NCI-H1417 treated with DMSO at 0.1 percent for 48 hours (cell line): Measurements from ENCODE around the gene CNTNAP2.

Source experiments
- DNase-seq: peaks from one replicate; lab custom pipeline; 2025; lab: John Stamatoyannopoulos, UW

The CNTNAP2 gene

GRCh38 chr7:146683439-146683838, 566.8 kb downstream of the CNTNAP2 start:
- no peak for DNase-seq

- no peak for DNase-seq
Observed at GRCh38 chr7:146690987-146691386, 574.4 kb downstream of the CNTNAP2 start.

DNA sequence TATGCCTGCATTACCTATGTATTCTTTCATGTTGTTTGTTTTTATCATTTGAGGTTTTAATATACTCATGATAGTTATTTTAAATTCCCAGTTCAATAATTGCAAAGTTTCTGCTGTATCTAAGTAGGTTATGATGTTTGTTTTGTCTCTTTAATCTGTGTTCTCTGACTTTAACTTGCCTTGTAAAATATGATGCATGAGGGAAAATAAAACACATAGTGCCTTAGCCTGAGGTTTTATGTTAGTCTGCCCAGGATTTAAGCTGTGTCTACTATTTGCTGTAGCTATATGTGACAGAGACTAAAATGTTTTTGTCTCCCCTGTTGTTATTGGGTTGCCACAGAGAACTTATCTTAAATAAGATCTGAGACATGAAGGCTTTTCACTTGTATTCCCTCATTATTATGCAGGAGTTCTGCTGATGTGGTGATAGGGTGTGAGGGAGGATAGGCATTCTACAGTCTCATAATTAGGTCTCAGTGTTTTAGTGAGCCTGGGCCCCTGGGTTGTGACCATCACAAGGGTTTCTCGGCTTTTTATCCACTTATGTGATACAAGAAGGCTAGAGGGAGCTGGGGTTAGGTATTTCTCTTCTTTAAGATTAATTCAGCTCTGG, 582.5 kb downstream of the CNTNAP2 start:
- DNase-seq: no peak

DNA sequence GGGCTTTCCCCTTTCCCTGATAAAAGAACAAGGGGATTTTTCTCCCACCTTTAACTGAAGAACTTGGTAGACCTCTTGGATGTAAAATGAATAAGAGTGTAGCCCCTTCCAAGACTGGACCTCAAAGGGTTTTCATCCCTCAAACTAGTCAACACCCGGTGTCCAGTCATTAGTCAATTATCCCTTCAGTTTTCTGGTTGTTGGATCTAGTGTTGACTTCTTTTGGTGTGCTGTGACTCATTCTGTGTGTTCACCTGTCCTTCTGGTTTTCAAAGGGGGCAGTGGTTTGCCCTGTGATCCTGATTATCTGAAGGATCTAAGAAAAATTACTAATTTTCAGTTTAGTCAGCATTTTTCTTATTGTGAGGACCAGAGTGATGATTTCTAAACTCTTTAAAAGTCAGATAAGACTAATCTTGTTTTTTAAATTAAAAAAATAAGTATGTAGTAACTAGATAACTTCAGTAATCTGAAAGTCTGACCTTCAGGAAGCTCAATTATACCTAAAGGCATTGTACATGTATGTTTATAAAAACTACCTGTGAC, 583.5 kb downstream of the CNTNAP2 start:
- no peak for DNase-seq

DNA sequence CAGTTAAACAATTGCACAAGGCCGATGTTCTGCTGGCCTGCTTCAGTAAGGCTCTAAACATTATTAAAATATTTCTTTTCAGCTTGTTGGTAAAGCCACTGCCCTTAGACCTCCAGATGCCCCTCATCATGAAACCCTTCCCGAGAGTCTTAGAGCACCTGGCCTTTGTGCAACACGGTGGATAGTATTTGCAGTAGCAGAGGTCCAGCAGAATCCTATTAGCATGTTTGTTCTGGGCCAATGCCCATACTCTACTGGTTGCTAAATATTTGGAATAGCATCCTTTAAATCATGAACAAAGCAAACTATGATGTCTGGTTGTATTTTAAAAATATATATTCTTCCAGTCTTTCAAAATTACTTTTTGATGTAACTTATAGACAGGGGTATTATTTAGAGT, 584.6 kb downstream of the CNTNAP2 start:
- no peak for DNase-seq

DNA sequence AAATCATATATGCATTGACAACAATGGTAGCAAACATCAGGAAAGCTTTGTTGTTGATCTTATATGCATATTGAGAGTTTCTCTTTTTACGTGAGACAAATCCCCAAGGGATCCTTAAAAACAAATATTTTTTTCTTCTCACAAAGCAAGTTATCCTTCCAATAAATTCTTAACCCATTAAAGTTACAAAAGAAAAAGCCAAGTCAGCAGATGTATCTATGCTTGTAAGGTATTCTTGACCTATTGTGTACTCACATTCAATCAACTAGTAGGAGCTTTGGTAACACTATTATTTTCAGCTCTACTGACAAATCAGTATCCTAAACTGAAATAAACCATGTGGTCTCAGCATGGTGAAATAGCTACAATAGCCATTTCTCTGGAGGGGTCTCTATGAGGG, 586.3 kb downstream of the CNTNAP2 start:
- no peak for DNase-seq

DNA sequence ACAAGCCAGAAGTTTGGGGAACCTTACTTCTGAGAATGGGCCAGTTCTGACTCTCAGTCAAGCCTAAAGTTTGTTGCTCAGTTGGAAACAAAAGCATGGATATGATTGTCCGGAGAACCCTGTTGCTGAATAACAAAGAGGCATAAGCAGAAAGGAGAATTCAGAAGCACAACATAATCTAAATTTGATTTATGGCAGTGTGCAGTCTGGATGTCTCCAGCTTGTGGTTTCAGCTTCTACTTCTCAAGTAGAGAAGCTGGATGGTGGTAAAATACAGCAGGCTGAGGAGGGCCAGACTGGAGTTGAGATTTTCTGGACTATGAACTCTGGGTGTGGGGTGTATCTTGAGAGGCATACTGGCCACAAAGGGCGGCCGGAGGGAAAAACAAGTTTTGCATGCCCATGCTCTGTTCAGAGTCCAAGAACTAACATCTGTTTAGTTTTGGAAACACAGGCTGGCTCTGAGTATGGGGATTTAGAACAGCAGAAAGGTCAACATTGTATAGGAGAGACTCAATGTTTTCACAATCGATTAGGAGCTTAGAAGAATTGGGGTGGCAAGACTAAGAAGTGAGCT, 592.9 kb downstream of the CNTNAP2 start:
- DNase-seq: no peak

DNA sequence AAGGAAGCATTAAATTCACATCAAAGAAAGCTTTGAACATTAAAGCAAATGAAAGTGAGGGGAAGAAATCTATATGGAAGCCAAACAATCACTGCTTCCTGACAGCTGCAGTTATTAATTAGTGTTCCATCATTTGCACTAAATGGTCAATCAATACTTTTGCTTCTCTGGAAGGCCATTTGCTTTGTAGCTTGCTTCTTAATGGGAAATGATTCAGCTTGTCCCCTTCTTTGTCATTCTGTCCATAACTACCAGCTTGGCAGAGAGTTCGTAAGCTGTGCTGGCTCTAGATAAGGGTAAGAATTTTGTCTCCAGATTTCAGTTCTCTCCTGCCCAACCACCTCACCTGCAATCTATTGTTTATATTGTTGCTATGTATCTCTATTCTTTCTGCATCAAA, 596.6 kb downstream of the CNTNAP2 start:
- no peak for DNase-seq

- DNase-seq: no peak
Observed at GRCh38 chr7:146713934-146714333, 597.3 kb downstream of the CNTNAP2 start.

GRCh38 chr7:146720195-146720594, 603.6 kb downstream of the CNTNAP2 start:
- DNase-seq: no peak

DNA sequence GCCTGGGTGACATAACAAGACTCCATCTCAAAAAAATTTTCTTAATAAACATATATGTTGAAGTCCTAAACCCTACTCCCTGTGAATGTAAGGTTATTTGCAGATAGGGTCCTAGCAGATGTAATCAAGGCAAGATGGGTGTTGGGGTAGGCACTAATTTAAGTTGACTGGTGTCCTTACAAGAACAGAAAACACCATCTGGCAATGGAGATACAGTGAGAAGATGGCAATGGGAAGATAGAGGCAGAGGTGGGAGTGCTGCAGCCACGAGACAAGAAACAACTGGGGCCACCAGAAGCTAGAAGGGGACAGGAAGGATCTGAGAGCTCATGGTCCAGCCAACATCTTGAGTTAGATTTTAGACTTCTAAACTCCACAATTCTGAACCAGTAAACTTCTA, 606.4 kb downstream of the CNTNAP2 start:
- DNase-seq: no peak

DNA sequence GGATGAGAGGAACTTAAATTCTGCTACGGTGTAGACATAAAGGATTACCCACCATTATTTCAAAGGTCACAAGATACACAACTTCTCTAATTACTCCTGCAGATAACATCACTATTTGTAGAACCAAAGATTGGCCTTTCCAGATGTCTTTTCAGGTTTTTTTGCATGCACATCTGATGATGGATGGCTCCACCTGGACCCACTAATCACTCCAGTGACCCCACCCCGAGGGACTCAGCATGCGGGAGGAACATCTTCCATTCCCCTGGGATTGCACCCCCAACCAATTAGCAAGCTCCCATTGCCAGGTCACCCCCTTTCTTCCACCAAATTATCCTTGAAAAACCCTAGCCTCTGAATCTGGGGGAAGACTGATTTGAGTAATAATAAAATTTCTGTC, 608.9 kb downstream of the CNTNAP2 start:
- DNase-seq: no peak

GRCh38 chr7:146728141-146728540, 611.5 kb downstream of the CNTNAP2 start:
- no peak for DNase-seq

DNA sequence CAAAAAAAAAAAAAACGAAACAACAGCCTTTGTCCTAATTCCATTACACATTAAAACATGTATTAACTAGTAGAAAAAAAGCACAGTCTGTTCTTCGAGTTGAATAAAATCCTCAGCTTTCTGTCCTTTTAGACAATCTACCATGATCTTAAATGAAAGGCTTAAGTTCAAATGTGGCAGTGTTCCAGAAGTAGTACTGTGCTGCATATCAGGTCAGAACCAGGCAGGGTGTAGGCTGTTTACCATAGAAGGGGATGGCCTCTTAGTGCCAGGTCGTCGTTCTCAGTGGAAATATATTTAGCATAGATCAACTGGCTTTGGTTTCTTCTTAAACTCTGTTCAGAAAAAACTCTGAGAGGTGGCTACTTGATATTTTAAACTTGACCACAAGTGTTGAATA, 612.0 kb downstream of the CNTNAP2 start:
- DNase-seq: no peak

DNA sequence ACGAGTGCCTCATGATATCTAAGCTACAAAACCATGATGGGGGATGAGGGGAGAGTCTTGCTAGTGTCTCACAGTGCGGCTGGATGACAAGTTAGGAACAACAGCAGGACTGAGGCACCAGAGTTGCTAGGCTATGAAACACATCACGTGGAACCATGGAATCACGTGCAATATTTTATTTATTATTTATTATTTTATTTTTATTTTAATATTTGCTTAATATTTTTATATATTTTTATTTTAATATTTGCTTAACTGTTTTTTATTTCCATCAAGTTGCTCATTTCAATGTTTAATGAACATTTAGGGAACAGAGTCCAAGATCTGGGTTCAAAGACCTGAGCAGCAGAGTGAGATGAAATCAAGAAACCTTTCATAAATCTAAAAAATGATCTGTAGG, 614.6 kb downstream of the CNTNAP2 start:
- no peak for DNase-seq

DNA sequence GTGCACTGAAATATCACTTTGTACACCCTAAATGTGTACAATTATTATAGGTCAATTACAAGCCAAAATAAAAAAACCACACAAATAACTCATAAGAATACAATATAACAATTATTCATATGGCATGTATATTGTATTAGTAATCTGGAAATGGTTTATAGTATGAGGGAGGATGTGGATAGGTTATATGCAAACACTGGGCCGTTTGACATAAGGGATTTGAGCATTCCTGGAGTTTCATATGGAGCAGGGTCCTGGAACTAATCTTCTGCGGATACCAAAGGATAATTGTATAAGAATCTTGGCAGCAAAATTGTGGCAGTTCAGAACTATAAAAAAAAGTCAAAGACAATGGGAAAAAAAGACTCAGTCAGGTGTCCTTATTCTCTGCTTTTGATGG, 619.4 kb downstream of the CNTNAP2 start:
- no peak for DNase-seq

DNA sequence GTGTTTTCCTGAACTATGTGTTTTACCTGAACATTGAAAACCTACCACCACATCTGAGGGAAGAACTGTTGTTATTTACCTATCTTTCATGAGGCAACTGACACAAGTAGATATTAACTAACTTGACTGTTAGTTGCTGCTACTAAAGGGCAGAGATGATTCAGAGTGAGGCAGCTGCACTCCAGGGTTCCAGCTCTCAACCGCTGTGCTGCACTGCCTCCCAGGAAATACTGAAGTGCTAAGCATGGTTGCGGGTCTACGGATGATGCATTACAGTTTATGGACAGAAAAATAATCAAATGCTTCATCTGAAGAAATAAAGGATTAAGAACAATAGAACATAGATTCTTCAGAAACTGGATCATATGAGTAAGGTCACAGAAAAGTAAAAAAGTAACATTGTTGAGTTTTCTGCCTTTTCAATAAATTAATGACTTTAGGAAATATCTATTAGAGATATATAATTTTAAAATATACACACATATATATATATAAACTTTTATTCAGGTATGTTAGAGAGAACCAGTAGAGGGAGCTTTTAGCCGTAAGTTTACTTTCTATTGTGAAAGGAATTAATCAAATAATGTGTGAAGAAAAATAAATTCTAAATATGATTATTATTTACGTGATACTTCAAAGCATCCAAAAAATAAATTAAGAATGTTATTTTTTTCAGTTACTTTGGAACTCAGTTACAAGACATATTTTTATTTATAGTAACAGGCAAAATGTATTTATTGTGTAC, 620.0 kb downstream of the CNTNAP2 start:
- no peak for DNase-seq

- DNase-seq: no peak
Observed at GRCh38 chr7:146740039-146740438, 623.4 kb downstream of the CNTNAP2 start.

DNA sequence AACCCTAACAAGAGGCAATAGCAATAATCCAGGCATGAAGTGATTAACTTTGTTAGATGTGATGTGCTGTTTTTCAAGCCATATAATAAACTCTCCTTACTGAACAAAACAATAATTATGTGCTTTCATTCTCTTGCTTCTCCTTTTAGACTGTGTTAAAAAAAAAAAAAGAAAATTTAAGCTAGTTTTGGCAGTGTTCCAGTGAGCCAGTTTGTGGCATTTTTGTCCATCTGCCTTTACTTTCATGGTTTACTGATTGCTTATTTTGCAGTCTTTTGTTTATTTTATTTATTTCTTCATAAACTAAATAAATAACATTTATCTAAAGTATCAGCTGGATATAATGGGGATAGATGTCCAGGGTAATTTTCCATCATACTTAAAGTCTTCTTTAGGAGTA, 625.3 kb downstream of the CNTNAP2 start:
- no peak for DNase-seq

GRCh38 chr7:146754385-146754784, 637.8 kb downstream of the CNTNAP2 start:
- no peak for DNase-seq

DNA sequence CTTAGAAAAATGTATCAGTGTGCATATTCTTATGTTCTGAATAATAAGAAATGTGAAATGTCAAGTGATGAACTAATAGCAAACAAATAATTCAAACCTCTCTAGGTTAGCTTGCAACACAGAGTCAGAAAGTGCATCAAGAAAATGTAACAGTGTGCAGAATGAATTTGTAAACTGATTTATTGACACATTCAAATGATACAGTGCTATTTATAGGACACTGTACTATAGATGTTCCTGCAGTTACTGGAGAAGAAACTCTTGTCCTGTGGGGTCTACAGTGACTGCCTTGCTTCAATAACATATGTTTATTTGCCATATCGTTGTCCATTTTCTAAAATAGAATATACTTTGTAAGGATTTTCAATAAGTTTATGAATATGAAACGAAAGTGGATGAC, 639.0 kb downstream of the CNTNAP2 start:
- no peak for DNase-seq

DNA sequence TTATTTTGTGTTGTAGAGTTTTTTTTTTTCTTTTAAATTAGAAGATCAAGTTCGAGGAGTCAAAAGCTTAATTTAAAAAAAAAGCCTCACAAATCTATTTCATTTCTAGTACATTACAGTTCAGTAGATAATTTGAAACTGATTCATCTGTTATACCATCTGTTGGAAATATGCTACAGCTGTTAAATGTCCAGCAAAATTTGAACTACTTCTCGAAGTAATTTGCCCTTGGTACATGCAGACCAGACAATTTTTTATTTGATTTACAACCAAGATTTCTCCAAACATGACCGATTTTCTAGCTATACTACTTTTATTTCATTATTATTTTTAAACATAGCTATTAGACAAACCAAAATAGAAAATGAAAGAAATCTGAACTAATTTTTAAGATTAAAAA, 647.9 kb downstream of the CNTNAP2 start:
- DNase-seq: no peak

DNA sequence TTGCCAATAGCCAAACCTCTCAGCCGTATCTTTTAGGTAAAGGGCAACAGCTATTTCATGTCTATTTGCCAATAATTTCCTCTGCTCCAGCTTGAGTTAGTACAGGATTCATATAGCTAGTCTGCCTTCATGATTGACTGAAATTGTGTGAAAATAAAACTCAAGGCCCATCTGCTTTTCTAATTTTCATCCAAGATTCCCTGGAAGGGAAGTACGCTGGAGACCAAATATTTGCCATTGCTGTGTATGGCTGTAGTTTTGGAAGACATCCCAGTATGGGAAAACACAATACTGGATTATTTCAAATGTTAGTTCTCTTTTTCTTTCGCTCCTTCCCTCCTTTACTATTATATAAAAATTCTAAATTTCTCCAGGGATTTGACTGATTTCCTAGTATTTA, 652.4 kb downstream of the CNTNAP2 start:
- no peak for DNase-seq
